Activated CD4-positive, alpha-beta T cell treated with anti-CD3 and anti-CD28 coated beads for 48 hours (primary cell): ENCODE data around the gene CYCS.
A peak's percentile ranks its signal among the peaks of the same experiment; 100 is the strongest.
"Not testable (repeated sequence)": the region's sequence is repeated elsewhere in the genome, so short reads cannot be mapped to it uniquely, and the experiment has no call there.

Experiments used
- DNase-seq: peaks from one replicate; pipeline ENCODE4 v3.0.0-alpha.2; 2020

Gene CYCS

DNA sequence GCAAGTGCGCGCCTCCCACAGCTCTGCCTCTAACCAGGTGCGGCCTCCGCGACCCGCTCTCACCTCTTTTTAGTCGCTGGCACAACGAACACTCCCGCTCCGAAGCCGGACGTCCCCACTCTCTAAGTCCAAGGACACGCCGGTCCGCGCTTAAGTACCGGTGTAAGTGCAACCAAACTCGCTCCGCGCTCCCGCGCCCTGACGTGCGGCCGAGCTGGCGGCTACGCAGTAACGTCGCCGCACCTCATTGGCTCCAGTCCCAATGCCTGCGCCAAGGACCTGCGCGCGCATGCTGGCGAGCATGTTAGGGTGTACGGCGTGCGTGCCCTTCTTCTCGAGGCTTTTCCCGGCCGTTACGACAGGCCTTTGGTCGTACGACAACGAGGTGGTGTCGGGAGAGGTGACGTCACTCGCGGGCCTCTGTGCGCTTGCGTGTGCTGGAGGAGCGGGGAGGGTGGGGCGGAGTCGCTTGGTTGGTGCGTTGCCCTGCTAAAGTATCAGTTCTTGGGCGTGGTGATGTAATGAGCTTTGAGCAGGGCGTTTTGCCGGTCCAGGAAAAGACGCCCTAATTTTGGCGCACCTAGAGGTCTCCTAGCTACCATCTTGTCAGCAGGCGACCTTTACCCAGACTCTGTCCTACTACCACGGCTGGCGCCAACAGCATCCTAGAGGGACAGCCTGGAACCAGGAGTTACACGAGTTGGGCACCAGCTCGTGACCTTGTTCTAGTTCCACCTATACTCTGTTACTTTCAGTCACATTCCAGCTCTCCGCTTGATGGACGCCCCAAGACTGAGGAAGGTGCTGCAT, at the start of gene CYCS:
TSS of gene CYCS (minus strand) at position 124 of the 810 bp plus-strand sequence. CDS start 1,141 bp downstream, outside the sequence.
- peak; percentile 100 for DNase-seq

DNA sequence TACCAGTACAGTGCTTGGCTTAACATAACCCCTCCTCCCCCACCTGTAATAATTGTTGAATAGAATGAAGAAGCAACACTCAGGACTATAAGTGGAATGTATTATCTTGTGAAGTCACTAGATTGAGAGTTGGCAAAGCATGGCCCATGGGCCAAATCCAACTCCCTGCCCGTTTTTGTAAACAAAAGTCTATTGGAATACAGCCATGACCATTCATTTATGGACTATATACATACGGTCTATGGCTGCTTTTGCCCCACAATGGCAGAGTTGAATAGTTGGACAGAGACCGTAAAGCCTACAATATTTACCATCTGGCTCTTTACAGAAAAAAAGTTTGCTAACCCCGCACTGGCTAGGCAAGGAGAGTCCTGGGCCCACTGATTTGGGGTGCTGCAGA, 48.1 kb upstream of the CYCS start:
- no peak for DNase-seq

DNA sequence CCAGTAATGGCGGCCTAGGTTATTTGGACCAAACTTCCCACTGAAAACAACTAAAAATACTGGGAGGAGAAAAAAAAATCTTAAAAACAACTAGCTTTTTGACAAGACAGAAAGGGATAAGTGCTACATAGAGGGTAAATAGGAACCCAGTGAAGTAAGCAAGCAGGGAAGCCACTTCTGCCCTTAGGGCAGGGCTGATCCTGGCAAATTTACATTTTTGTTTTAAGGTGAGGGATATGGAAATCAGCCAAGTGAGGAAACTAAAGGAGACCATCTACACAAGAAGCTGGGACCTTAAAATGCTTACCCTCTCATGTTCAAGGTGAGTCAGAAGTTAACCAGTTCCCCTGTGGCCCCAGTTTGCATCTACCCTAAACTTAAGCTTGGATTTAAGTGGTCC, 46.5 kb upstream of the CYCS start:
- DNase-seq: no peak

DNA sequence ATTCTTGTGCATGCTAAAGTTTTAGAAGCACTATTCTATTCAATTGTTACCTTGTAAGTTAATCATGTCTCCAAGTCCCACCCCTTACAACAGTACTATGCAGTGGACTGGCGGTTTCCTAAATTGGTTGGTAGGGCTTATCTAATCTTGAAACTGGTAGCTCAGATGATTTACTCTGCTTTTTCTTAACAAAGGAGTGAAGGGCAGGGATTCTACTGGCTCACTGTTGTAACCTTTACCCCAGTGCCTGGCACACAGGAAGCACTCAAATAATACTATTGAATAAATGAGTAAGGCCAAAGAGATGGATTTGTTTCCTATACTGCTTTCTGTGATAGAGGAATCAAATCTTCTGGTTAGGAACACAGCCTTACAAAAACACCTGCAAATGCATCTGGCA, 46.0 kb upstream of the CYCS start:
- DNase-seq: no peak

DNA sequence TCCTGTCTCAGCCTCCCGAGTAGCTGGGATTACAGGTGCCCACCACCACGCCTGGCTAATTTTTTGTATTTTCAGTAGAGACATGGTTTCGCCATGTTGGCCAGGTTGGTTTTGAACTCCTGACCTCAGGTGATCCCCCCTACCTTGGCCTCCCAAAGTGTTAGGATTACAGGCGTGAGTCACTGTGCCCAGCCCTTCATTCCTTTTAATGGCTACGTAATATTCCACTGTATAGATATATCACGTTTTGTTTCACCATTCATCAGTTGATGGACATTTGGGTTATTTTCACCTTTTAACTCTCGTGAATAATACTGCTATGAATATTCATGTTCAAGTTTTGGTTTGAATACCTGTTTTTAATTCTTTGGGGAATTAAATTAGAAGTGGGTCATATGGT, 44.6 kb upstream of the CYCS start:
- no peak for DNase-seq

DNA sequence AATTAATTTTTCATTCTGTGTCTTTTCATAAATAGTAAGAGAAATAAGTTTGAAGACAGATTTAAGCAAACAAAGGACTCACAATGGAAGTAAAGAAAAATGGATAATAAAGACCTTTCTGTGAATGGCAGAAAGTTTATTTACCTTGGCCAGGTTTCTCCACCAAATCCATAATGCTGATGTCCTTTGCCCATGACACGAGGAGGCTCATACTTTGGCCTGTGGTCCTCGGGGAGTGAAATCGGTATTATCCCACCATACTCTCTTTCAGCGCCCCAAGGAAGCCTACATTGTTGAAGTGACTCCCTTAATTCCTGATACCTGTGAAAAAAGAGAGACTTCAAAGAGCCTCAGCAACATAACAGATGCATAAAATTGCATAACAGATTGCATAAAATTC, 43.1 kb upstream of the CYCS start:
- DNase-seq: no peak

DNA sequence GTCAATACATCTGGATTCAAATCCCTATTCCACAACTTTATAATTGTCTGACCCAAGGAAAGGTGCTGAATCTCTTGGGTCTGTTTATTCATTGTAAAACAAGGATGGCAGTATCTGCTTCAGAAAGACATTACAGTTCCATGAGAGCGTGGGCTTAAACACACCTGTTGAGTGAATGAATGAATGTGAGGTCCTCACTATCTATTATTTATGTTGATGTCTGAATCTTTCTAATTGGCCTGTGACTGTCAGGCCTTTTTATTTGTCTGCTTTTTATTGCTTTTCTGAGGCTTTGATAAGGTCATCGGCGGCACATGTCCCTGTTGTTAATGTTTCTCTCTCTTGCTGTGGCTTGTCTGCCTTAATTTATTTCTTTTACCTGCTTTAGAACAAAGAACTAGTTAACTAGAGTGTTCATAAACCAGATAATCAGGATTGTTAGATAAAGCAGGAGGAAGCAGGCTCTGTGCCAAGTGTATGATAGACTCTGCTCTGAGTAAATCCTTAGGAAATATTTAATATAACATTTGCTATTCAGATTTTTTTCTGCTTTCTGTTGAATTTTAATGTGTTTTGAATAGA, 42.3 kb upstream of the CYCS start:
- no peak for DNase-seq

DNA sequence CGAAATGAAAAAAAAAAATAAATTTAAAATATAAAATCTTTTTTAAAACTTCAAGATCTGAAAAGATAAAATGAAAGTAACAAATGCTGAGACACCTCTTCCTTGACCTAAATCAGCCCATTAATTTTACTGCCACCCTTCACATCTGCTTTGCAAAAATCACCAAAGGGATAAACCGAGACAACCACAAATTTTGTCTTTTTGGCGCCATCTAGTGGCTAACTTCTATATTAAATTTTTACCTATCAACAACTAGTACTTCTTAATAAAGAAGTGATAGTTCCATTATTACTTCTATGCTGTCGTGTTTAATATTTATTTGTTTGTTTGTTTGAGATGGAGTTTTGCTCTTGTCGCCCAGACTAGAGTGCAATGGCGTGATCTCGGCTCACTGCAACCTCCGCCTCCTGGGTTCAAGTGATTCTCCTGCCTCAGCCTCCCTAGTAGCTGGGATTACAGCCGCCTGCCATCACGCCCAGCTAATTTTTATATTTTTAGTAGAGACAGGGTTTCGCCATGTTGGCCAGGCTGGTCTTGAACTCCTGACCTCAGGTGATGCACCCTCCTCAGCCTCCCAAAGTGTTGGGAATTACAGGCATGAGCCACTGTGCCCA, 35.0 kb upstream of the CYCS start:
- not testable (repeated sequence) for DNase-seq

DNA sequence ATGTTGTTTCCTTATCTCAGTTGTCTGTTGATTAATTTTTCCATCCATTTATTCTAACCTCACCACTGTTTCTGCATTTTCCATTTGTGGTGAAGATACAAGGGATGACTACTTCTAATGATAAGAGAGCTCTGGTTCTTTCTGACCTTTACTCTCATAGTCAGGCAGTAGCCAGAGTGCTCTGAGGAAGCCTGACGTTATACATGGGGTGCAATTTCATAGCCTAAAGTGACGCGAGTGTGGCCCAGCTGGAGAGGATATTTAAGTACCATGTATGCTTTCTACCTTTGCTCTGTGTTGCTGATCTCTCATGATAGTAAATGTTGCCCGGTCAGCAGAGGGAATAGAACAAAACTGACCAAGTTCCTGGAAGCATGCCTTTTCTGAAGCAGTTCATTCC, 33.9 kb upstream of the CYCS start:
- no peak for DNase-seq

DNA sequence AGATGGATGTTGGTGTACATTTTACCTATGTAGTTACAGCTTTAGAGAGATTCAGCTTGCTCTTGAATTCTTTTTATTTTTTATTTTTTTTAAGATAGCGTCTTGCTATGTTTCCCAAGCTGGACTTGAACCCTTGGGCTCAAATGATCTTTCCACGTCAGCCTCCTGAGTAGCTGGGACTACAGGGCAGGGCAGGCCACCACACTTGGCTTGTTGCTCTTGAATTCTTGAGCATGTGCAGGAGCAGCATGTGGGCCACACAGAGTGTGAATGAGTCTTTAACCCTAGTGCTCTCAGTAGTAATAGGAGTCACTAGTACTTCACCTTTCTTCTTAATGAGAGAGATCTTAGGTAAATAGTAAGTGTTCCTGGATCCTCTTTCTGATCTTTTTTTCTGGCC, 26.7 kb upstream of the CYCS start:
- DNase-seq: no peak

DNA sequence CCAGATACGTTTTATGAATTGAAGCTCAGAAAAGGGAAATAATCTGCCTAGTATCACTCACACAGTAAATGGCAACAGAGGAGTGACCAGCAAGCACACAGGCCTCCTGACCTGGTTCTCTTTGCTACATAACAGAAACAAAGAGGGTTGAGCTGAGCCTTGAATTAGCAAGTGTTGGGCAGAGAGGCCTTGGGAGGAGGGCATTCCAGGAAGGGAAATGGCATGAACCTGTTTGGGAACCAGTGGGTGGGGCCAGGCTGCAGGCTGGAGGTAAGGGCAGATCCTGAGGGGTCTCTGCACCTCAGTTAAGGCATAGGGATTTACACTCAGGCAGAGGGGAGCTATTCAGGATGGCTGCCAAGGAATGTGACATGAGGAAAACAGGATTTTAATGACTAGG, 24.8 kb upstream of the CYCS start:
- no peak for DNase-seq

DNA sequence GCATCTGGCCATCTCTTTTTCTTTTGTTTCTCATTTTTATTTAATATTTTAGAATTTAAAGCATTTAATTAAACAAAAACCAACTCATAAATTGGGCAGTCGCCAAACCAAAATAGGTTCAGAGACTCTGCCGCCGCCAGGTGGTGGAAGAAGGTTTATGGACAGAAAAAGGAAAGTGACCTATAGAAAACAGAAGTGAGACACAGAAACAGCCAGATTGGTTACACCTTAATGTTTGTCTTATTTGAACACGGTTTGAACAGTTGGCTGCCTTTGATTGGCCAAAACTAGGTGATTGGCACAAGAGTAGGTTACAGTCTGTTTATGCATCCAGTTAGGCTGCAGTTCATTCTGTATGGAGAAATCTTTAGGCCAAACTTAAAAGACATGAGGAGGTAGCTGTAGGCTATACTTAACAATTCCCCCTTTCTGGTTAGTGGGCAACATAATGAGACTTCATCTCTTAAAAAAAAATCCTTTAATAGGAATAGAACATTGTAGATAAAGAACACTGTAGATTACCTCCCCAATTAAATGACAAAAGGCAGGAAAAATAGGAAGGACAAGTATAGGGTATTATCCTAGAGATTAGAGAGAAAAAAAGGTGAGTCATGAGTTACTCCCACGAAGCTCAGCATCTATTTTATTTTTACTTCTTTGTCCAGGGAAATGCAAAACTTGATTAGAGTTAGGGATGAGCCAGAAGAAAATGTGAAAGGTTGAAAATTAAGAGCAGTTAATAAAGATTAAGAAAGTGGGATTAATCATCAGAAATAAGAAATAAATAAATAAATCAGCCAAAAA, 23.9 kb upstream of the CYCS start:
- DNase-seq: no peak

DNA sequence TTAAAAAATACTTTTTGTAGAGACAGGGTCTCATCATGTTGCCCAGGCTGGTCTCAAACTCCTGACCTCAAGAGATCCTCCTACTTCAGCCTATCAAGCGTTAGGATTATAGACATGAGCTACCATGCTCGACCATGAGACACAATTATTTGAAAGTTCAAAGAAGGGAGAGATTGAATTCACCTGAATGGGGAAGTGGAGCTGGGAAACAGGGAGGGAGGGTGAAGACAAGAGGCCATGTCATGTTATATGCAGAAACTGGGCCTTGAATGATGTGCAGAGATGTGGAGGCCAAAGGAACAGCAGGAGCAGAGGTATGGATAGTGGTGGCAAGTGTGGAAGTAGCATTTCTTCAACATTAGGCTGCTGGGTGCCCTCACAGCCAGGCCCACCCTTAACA, 18.7 kb upstream of the CYCS start:
- no peak for DNase-seq

DNA sequence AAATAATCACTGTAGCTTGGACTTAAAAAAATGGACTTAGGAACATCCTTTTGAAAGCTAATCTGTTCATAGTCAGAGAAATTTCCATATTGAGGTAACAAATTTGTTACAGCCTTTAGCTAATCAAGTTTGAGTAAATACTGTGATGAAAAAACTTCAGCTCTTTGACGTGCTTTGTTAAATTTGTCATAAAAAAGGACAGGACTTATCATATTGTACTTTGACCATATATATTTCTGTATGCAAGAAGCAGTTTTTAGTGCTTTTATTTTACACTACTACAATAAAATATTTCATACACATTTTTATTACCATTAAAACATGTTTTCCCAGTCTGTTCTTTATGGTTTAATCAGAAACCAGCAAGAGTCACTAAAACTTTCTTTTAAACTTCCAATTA, 14.5 kb upstream of the CYCS start:
- DNase-seq: no peak

DNA sequence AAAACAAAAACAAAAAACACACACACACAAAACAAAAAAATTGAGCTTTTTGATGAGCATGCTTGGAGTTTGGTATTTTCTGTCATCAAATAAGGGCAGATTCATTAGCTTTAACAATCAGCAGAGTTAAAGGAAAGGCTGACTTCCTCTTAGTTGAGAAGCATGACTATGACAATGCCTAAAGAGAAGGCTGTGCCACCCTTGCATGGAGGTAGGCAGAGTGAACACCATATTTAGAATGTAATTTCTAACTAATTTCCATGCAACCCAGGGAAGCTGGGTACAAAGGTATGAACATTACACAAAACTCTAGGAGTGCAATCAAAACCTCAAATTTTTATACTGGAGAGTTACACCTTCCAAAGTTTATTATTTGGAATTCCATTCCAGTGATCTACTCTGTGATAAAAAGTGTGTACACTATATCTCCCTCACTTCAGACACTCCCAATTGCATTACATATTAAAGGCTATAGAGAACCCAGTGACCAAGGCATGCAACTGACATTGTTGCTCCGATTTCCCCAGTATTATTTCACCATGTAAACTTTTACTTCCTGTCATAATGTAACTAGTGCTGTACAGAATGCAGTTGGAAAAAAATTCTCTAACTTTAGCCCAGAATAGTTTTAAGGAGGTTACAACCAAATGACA, 9.4 kb upstream of the CYCS start:
- DNase-seq: no peak

DNA sequence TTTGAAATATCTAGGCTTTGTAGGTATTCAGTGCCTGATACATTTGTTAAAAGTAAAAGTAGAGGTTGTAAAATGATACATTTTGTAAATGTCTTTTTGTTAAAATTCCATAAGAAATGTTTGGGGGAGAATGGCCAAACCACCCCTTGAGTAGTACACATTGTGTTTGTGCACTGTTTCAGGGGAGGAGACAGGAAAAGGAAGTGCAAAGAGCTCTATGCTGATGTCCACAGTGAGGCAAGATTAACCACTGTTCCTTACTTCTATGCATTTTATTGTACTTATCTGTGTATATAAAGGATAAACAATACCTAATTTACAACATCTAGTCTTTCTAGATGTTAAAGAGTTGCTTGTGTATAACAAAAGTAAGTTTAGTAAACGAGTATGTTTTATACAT, 7.4 kb upstream of the CYCS start:
- DNase-seq: no peak

DNA sequence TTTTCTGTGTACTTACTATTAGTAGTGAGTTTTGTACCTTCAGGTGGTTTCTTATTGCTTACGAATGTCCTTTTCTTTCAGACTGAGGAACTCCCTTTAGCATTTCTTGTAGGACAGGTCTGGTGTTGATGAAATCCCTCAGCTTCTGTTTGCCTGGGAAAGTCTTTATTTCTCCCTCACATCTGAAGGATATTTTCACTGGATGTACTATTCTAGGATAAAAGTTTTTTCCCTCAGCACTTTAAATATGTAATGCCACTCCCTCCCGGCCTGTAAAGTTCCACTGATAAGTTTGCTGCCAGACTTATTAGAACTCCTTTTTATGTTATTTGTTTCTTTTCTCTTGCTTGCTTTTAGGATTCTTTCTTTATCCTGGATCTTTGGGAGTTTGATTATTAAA, 1.7 kb upstream of the CYCS start:
- no peak for DNase-seq

DNA sequence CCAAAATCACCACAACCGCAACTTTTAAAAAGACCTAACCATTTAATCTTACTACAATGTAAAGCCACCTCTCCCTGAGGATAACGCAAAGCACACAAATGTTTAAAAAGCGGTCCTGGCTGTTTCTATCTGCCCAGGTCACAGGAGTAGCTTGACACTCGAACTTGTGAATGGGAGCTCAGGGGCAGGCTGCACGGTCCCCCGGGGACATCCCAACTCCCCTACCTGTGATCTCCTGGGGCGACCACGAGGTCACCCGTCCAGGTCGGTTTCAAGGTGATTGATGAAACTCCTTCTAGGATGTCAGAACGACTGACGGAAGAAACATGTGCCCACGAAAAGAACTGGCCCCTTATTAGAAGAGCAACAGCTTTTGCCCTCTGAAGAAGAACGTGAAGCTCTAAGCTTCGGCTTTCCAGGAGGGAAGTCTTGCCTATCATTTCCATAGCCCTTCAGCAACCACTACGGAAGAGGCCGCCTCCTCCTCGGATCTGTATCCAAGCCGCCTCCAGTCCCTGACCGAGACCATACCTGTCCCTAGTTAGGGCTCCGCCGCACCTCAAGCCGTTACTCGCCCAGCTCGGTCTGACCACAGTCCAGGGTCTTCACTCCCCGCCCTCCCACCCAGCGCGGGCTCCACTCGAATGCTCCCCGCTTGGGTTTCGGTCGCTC, 459 bp downstream of the CYCS start:
- DNase-seq: peak; percentile 40

DNA sequence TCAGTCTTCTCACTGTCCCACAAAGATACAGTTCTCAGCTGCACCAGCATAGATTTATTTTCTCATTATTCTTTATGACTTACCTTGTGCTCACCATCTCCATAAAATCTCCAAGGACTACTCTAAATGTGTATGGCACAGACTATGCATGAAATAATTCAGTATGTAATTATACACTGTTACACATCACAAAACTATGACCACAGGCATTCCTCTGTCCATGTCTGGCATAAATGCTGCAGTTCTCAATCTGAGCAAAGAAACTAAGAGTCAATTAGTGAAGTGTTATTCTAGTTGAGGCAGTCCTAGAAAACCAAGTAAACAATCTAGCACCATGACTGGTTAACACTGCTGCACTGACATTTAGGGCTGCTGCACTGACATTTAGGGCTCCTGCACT, 2.7 kb downstream of the CYCS start:
- no peak for DNase-seq

DNA sequence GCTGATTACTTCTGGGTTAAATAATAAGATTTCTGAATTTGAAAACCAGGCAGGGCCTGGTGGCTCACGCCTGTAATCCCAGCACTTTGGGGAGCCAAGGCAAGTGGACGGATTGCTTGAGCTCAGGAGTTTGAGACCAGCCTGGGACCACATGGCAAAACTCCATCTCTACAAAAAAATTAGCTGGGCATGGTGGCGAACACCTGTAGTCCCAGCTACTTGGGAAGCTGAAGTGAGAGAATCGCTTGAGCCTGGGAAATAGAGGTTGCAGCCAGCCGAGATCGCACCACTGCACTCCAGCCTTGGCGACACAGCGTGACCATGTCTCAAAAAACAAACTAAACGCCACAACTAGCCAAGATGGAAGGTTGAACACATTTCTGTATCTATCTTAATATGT, 3.5 kb downstream of the CYCS start:
- no peak for DNase-seq

DNA sequence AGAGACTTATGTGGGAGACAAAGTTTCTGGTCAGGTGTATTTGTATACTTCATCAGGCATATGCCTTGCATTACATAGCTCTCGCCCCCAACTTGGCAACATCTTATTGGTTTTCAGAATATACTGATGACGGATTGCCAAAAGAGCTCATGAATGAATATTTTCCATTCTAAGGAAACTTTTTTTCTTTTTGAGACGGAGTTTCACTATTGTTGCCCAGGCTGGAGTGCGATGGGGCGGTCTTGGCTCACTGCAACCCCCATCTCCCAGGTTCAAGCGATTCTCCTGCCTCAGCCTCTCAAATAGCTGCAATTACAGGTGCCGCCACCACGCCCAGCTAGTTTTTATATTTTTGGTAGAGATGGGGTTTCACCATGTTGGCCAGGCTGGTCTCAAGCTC, 6.0 kb downstream of the CYCS start:
- no peak for DNase-seq

DNA sequence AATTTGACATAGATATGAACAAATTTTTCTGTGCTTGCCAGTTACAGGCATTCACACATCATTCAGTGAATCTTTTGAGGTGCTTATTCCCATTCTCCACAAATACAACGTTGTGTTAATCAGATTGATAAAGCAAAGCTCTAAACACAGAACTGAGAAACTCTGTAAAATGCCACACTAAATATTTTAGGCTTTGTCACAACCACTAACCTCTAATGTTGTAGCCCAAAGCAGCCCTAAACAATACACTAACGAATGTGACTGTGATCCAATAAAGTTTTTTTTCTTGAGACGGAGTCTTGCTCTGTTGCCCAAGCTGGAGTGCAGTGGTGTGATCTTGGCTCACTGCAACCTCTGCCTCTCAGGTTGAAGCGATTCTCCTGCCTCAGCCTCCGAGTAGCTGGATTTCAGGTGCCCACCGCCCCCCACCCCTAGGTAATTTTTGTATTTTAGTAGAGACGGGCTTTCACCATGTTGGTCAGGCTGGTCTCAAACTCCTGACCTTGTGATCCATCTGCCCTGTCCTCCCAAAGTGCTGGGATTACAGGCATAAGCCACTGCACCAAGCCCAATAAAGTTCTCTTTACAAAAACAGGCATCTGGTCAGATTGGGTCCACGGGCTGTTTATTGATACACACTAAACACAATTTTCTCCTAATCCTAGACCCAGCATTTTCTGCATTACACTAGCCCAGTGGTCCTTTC, 6.9 kb downstream of the CYCS start:
- DNase-seq: no peak
